SH-SY5Y (cell line): ENCODE results near the gene MORF4L1.

Experiments
- GATA2 ChIP-seq: IDR thresholded peaks from 2 replicates; pipeline ENCODE4 v1.6.1; 2011; ENCODE audit warnings: mild to moderate bottlenecking, low read depth, low read length
- GATA3 ChIP-seq: IDR thresholded peaks from 2 replicates; pipeline ENCODE4 v1.6.1; 2011; ENCODE audit warnings: low read depth, mild to moderate bottlenecking, low read length, moderate library complexity

- TF ChIP-seq GATA2 (no peak), GATA3 (no peak)
These were observed 66.2 kb downstream of the MORF4L1 start for GRCh38 chr15:78938658-78939488.
